H9 (cell line): ENCODE measurements around the gene FRRS1L. TPM values are rescaled to one million over a fixed set of nuclear protein-coding genes. Genes with fewer than 3 reads are reported as not detected.

Experiments used
- DNase-seq: peaks from one replicate; pipeline ENCODE4 v3.0.0-alpha.2; 2017
- H2AFZ ChIP-seq: one replicate; pipeline ENCODE4 v1.6.1; 2013; ENCODE audit warnings: mild to moderate bottlenecking, low read length, control low read depth, moderate library complexity
- H2AK5ac ChIP-seq: 2 replicates; pipeline ENCODE4 v1.6.1; 2013; ENCODE audit warnings: low read length, control low read depth, mixed read lengths; ENCODE audit not compliant: insufficient read length
- H2BK120ac ChIP-seq: one replicate; pipeline ENCODE4 v1.6.1; 2013; ENCODE audit warnings: low read depth, mild to moderate bottlenecking, low read length, control low read depth, inconsistent platforms; ENCODE audit not compliant: poor library complexity, severe bottlenecking
- H2BK12ac ChIP-seq: 2 replicates; pipeline ENCODE4 v1.6.1; 2013; ENCODE audit warnings: low read length, control low read depth, mixed read lengths, low read depth; ENCODE audit not compliant: insufficient read length
- H2BK15ac ChIP-seq: 2 replicates; pipeline ENCODE4 v1.6.1; 2013; ENCODE audit warnings: low read depth, low read length, control low read depth
- H2BK20ac ChIP-seq: one replicate; pipeline ENCODE4 v1.6.1; 2013; ENCODE audit warnings: low read depth, mild to moderate bottlenecking, low read length, control low read depth, inconsistent platforms; ENCODE audit not compliant: poor library complexity, severe bottlenecking
- H2BK5ac ChIP-seq: 2 replicates; pipeline ENCODE4 v1.6.1; 2013; ENCODE audit warnings: low read length, control low read depth, mixed read lengths; ENCODE audit not compliant: insufficient read length
- H3K14ac ChIP-seq: 2 replicates; pipeline ENCODE4 v1.6.1; 2013; ENCODE audit warnings: low read length, control low read depth; ENCODE audit not compliant: insufficient read depth
- H3K18ac ChIP-seq: 2 replicates; pipeline ENCODE4 v1.6.1; 2013; ENCODE audit warnings: low read depth, mild to moderate bottlenecking, mixed read lengths, low read length, control low read depth; ENCODE audit not compliant: insufficient read length
- H3K23ac ChIP-seq: 2 replicates; pipeline ENCODE4 v1.6.1; 2013; ENCODE audit warnings: low read length, control low read depth, mixed read lengths, low read depth; ENCODE audit not compliant: insufficient read length
- H3K23me2 ChIP-seq: 2 replicates; pipeline ENCODE4 v1.6.1; 2013; ENCODE audit warnings: low read depth, mild to moderate bottlenecking, mixed read lengths, low read length, control low read depth; ENCODE audit not compliant: insufficient read length, poor library complexity, severe bottlenecking
- H3K27ac ChIP-seq: 2 replicates; pipeline ENCODE4 v1.5.1; 2013; ENCODE audit warnings: low read length, control low read depth, mixed read lengths, low read depth; ENCODE audit not compliant: insufficient read length
- H3K27me3 ChIP-seq: 2 replicates; pipeline ENCODE4 v1.6.1; 2013; ENCODE audit warnings: low read length, control low read depth, inconsistent platforms; ENCODE audit not compliant: insufficient read depth
- H3K4ac ChIP-seq: 2 replicates; pipeline ENCODE4 v1.6.1; 2013; ENCODE audit warnings: low read depth, mild to moderate bottlenecking, control low read depth, inconsistent platforms, low read length, moderate library complexity
- H3K4me1 ChIP-seq: 2 replicates; pipeline ENCODE4 v1.6.1; 2013; ENCODE audit warnings: low read length, control low read depth, inconsistent platforms; ENCODE audit not compliant: insufficient read depth
- H3K4me2 ChIP-seq: 2 replicates; pipeline ENCODE4 v1.6.1; 2013; ENCODE audit warnings: low read length, control low read depth, mixed read lengths; ENCODE audit not compliant: insufficient read length, insufficient read depth
- H3K56ac ChIP-seq: 2 replicates; pipeline ENCODE4 v1.6.1; 2013; ENCODE audit warnings: low read depth, mild to moderate bottlenecking, mixed read lengths, low read length, control low read depth; ENCODE audit not compliant: insufficient read length
- H3K79me1 ChIP-seq: 2 replicates; pipeline ENCODE4 v1.6.1; 2013; ENCODE audit warnings: low read depth, mild to moderate bottlenecking, moderate library complexity, low read length, control low read depth, inconsistent platforms; ENCODE audit not compliant: insufficient read depth, poor library complexity, severe bottlenecking
- H3K79me2 ChIP-seq: 2 replicates; pipeline ENCODE4 v1.6.1; 2013; ENCODE audit warnings: low read length, control low read depth, inconsistent platforms; ENCODE audit not compliant: insufficient read depth
- H3K9ac ChIP-seq: 2 replicates; pipeline ENCODE4 v1.6.1; 2013; ENCODE audit warnings: low read length, control low read depth, mixed read lengths; ENCODE audit not compliant: insufficient read length; ENCODE audit errors: extremely low read depth
- H3K9me3 ChIP-seq: one replicate; pipeline ENCODE4 v1.6.1; 2013; ENCODE audit warnings: low read depth, low read length, inconsistent platforms; ENCODE audit not compliant: control insufficient read depth
- H3T11ph ChIP-seq: one replicate; pipeline ENCODE4 v1.6.1; 2013; ENCODE audit warnings: mild to moderate bottlenecking, low read length, control low read depth, inconsistent platforms
- H4K20me1 ChIP-seq: one replicate; pipeline ENCODE4 v1.6.1; 2013; ENCODE audit not compliant: control insufficient read depth, insufficient read length, insufficient read depth
- H4K5ac ChIP-seq: 2 replicates; pipeline ENCODE4 v1.6.1; 2013; ENCODE audit warnings: low read depth, mild to moderate bottlenecking, mixed read lengths, low read length, control low read depth; ENCODE audit not compliant: insufficient read length
- H4K8ac ChIP-seq: replicated peaks from 2 replicates; pipeline ENCODE4 v1.6.1; 2013; ENCODE audit warnings: low read length, control low read depth, mixed read lengths, low read depth; ENCODE audit not compliant: insufficient read length
- H4K91ac ChIP-seq: 2 replicates; pipeline ENCODE4 v1.6.1; 2013; ENCODE audit warnings: low read depth, mild to moderate bottlenecking, moderate library complexity, mixed read lengths, low read length, control low read depth; ENCODE audit not compliant: insufficient read length
- H3K27ac Mint-ChIP-seq, 3 experiments: 2 replicates in 2 of 3; 3 replicates in 1 of 3; pipeline ENCODE4 v1.8.0; 2020 to 2021; ENCODE audit warnings: mixed read lengths in 3 of 3, mild to moderate bottlenecking in 1 of 3, moderate library complexity in 1 of 3
- H3K27me3 Mint-ChIP-seq: 2 replicates; pipeline ENCODE4 v1.8.0; 2021; ENCODE audit warnings: low read depth, mild to moderate bottlenecking, moderate library complexity, mixed read lengths
- H3K36me3 Mint-ChIP-seq, 3 experiments: 2 replicates in 2 of 3; 3 replicates in 1 of 3; pipeline ENCODE4 v1.8.0; 2020 to 2021; ENCODE audit warnings: low read depth in 3 of 3, mixed read lengths in 3 of 3; ENCODE audit not compliant: insufficient read depth in 1 of 3
- H3K4me1 Mint-ChIP-seq, 2 experiments: 2 replicates each; pipeline ENCODE4 v1.8.0; 2020; ENCODE audit warnings: mixed read lengths in 2 of 2
- H3K4me3 Mint-ChIP-seq, 2 experiments: 2 replicates in 1 of 2; 3 replicates in 1 of 2; pipeline ENCODE4 v1.8.0; 2020 to 2021; ENCODE audit warnings: mild to moderate bottlenecking in 2 of 2, mixed read lengths in 2 of 2, moderate library complexity in 1 of 2
- H3K9me3 Mint-ChIP-seq, 2 experiments: 2 replicates in 1 of 2; 3 replicates in 1 of 2; pipeline ENCODE4 v1.8.0; 2020; ENCODE audit warnings: mild to moderate bottlenecking in 2 of 2, mixed read lengths in 2 of 2, moderate library complexity in 1 of 2
- WGBS: extraction: QIAGEN DNeasy Blood & Tissue Kit; methylation state at CpG from one replicate; pipeline ENCODE4 v1.1.7; 2013; ENCODE audit warnings: missing lambda C conversion rate, low lambda C conversion rate, mixed read lengths; ENCODE audit not compliant: insufficient read length; ENCODE audit errors: extremely low coverage; 5-methylcytosine and 5-hydroxymethylcytosine counted together
- total RNA-seq: library from RNA; stranded (reverse); gene quantifications from 2 replicates; pipeline ENCODE4 v1.2.1, GENCODE V29; 2021
- TF ChIP-seq, protein P1 (sequence below): fragments of 200-600 bp; sonication (generic); conservative IDR thresholded peaks from 3 replicates; pipeline ENCODE4 v1.8.0; 2021; ENCODE audit warnings: antibody characterized with exemption, mild to moderate bottlenecking

FRRS1L gene
- total RNA-seq, 1 experiment from 2014 or later, result 3.3 TPM

DNA sequence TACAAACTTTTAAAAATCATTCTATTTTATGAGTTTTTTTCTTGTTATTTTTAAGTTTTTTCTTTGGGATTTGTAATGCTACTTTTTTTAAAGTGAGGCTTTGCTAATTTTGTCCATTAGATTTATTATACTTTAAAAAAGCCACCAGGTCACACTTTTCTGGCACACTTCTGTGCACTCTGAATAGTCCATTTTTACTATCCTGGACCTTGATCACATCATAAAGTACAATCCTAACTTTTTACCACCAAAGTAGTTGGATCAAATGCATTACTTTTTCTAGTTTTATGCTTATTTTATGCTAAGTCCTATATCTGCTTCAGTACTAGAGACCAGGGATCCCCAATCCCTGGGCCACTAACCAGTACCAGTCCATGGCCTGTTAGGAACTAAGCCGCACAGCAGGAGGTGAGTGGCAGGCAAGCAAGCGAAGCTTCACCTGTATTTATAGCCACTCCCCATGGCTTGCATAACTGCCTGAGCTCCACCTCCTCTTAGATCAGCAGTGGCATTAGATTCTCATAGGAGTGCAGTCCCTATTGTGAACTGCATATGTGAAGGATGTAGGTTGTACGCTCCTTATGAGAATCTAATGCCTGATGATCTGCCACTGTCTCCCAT lies 16.0 kb downstream of the FRRS1L start:
- no peak overlapping the region for H2AK5ac ChIP-seq
- no peak overlapping the region for H3K18ac ChIP-seq
- H3K27ac ChIP-seq, result no peak overlapping the region
- no peaks in the 10 kb centered on the region for H3K79me2 ChIP-seq
- no peaks in the 10 kb centered on the region for H3K4me1 ChIP-seq
- no peak overlapping the region for H3K9ac ChIP-seq
- H3K27me3 Mint-ChIP-seq, result no peaks in the 10 kb centered on the region; the same call in none of the 2 replicates
- no peak overlapping the region for H3T11ph ChIP-seq
- H2BK12ac ChIP-seq, result no peak overlapping the region
- H3K56ac ChIP-seq, result no peak overlapping the region
- H4K91ac ChIP-seq, result no peak overlapping the region
- H2AFZ ChIP-seq, result no peak overlapping the region
- DNase-seq, result no peak
- no peak overlapping the region for H3K4ac ChIP-seq
- no peaks in the 10 kb centered on the region for H3K4me1 Mint-ChIP-seq
- H3K36me3 Mint-ChIP-seq, result peaks cover 6 to 21% (median 11%) of the 10 kb centered on the region in 3 experiments
- no peaks in the 10 kb centered on the region for H4K20me1 ChIP-seq
- no peak overlapping the region for H3K23ac ChIP-seq
- H3K27ac Mint-ChIP-seq, result no peak overlapping the region
- H3K9me3 Mint-ChIP-seq, result peaks cover 31 to 33% of the 10 kb centered on the region in 2 experiments
- H4K5ac ChIP-seq, result no peak overlapping the region
- no peak overlapping the region for H2BK15ac ChIP-seq
- no peaks in the 10 kb centered on the region for H3K23me2 ChIP-seq
- no peaks in the 10 kb centered on the region for H3K27me3 ChIP-seq
- H4K8ac ChIP-seq, result no peak overlapping the region
- H3K79me1 ChIP-seq, result no peaks in the 10 kb centered on the region
- TF ChIP-seq, protein P1, sequence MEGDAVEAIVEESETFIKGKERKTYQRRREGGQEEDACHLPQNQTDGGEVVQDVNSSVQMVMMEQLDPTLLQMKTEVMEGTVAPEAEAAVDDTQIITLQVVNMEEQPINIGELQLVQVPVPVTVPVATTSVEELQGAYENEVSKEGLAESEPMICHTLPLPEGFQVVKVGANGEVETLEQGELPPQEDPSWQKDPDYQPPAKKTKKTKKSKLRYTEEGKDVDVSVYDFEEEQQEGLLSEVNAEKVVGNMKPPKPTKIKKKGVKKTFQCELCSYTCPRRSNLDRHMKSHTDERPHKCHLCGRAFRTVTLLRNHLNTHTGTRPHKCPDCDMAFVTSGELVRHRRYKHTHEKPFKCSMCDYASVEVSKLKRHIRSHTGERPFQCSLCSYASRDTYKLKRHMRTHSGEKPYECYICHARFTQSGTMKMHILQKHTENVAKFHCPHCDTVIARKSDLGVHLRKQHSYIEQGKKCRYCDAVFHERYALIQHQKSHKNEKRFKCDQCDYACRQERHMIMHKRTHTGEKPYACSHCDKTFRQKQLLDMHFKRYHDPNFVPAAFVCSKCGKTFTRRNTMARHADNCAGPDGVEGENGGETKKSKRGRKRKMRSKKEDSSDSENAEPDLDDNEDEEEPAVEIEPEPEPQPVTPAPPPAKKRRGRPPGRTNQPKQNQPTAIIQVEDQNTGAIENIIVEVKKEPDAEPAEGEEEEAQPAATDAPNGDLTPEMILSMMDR, result no peak
- no peak overlapping the region for H3K4me2 ChIP-seq
- H2BK120ac ChIP-seq, result no peak overlapping the region
- H2BK20ac ChIP-seq, result no peak overlapping the region
- no peak overlapping the region for H2BK5ac ChIP-seq
- no peak overlapping the region for H3K4me3 Mint-ChIP-seq
- WGBS, result no CpG with 5 or more reads among the region's 3 CpGs
- peaks cover 14% of the 10 kb centered on the region for H3K9me3 ChIP-seq
- H3K14ac ChIP-seq, result no peak overlapping the region
